Activated CD8-positive, alpha-beta T cell treated with anti-CD3 and anti-CD28 coated beads for 36 hours (primary cell): Measurements from ENCODE around the gene GNB2. TPM values are rescaled to one million over a fixed set of nuclear protein-coding genes. Genes with fewer than 3 reads are reported as not detected.

Experiments used
- ATAC-seq: fragments of 200-7000 bp; cut with Tn5 transposase; one replicate; pipeline ENCODE4 v1.10.0; 2021; ENCODE audit warnings: mild to moderate bottlenecking, moderate library complexity
- CTCF ChIA-PET: fragments of 350-600 bp; sonication (Branson Sonifier 250); formaldehyde crosslinking; loops from one replicate; lab custom pipeline; 2021; ENCODE audit warnings: antibody characterized with exemption; lab: Charles Lee
- POLR2A ChIA-PET: fragments of 350-600 bp; sonication (Branson Sonifier 250); formaldehyde crosslinking; loops from one replicate; lab custom pipeline; 2021; ENCODE audit warnings: antibody characterized with exemption; lab: Charles Lee
- DNase-seq: peaks from one replicate; pipeline ENCODE4 v3.0.0-alpha.2; 2020
- H3K27ac Mint-ChIP-seq: one replicate; pipeline ENCODE4 v1.8.0; 2021; ENCODE audit warnings: mild to moderate bottlenecking, mixed read lengths
- H3K27me3 Mint-ChIP-seq: one replicate; pipeline ENCODE4 v1.8.0; 2021; ENCODE audit warnings: mixed read lengths
- H3K36me3 Mint-ChIP-seq: one replicate; pipeline ENCODE4 v1.8.0; 2021; ENCODE audit warnings: low read depth, mixed read lengths
- H3K4me1 Mint-ChIP-seq: one replicate; pipeline ENCODE4 v1.8.0; 2021; ENCODE audit warnings: low read depth, mixed read lengths
- H3K4me3 Mint-ChIP-seq: one replicate; pipeline ENCODE4 v1.8.0; 2021; ENCODE audit warnings: mild to moderate bottlenecking, moderate library complexity, mixed read lengths
- H3K9me3 Mint-ChIP-seq: one replicate; pipeline ENCODE4 v1.8.0; 2021; ENCODE audit warnings: mixed read lengths
- intact Hi-C: fragments of 100-400 bp; cut with micrococcal nuclease; formaldehyde crosslinking; loops from one replicate; pipeline ENCODE4 v1.10.0; 2022
- total RNA-seq, 2 experiments: library from RNA; stranded (reverse); gene quantifications; one replicate each; pipeline ENCODE4 v1.2.3, GENCODE V29; 2021
- TF ChIP-seq, protein P1 (sequence below): fragments of 200-600 bp; IDR thresholded peaks from one replicate; pipeline ENCODE4 v1.8.0; 2022; ENCODE audit warnings: antibody characterized with exemption, mild to moderate bottlenecking

GNB2 gene
- total RNA-seq, 2 experiments from 2014 or later, result 192 TPM

DNA sequence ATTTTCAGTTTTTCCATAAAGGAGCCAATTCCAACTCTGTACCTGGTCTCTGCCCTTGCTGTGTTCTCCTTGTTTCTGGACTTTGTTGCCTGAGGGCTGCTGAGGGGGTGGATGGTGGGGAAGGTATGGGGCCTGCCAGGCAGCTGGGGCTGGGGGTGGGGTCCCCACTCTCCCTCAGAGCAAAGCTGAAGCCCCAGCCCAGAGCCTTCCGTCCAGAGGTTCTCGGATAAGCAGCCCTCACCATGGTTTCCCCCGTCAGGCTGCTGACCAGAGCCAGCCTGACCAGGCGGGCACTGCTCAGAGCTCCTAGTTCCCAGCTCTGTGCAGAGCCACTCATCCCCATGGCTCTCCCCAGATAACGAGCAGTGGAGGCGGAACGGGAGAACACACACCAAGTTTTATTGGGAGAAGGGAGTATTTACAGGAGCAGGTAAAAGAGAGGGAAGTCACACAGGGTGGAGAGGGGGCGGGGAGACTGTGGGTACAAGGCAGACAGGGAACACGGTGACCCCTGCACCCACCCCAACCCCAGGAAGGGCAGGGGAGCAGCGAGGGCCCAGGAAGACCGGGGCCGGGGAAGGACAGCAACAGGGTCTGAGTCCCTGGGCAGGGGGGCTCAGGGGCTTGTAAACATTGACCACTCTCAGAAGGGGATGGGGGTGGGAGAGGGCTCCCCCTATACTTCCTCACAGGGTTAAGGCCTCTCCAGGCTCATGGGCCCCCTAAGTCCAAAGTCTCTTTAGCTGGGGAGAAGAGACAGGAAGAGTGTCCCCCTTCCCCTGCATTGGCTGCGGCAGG, 5.8 kb downstream of the GNB2 start:
- H3K9me3 Mint-ChIP-seq, result no peaks in the 10 kb centered on the region
- H3K36me3 Mint-ChIP-seq, result peaks cover 31% of the 10 kb centered on the region
- intact Hi-C loops, result loop anchor here (10.0 kb wide), 1 partner anchor 75 kb away; the partner anchor contains the start of gene PCOLCE
- no peak overlapping the region for H3K4me3 Mint-ChIP-seq
- CTCF ChIA-PET, result interaction anchor here (1.1 to 10.9 kb wide), 4 partner anchors 12 to 196 kb away, joined by 3 to 105 read pairs (median 8); partner anchors contain the start of gene POP7
- TF ChIP-seq, protein P1, sequence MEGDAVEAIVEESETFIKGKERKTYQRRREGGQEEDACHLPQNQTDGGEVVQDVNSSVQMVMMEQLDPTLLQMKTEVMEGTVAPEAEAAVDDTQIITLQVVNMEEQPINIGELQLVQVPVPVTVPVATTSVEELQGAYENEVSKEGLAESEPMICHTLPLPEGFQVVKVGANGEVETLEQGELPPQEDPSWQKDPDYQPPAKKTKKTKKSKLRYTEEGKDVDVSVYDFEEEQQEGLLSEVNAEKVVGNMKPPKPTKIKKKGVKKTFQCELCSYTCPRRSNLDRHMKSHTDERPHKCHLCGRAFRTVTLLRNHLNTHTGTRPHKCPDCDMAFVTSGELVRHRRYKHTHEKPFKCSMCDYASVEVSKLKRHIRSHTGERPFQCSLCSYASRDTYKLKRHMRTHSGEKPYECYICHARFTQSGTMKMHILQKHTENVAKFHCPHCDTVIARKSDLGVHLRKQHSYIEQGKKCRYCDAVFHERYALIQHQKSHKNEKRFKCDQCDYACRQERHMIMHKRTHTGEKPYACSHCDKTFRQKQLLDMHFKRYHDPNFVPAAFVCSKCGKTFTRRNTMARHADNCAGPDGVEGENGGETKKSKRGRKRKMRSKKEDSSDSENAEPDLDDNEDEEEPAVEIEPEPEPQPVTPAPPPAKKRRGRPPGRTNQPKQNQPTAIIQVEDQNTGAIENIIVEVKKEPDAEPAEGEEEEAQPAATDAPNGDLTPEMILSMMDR, result no peak
- peaks cover 32% of the 10 kb centered on the region for H3K4me1 Mint-ChIP-seq
- no peak for ATAC-seq
- H3K27ac Mint-ChIP-seq, result peak overlapping the region; percentile 63
- POLR2A ChIA-PET, result interaction anchor here (1.3 to 7.7 kb wide), 3 partner anchors 12 to 47 kb away, joined by 3 to 94 read pairs (median 3); partner anchors contain the start of gene GIGYF1
- H3K27me3 Mint-ChIP-seq, result no peaks in the 10 kb centered on the region
- DNase-seq, result no peak

DNA sequence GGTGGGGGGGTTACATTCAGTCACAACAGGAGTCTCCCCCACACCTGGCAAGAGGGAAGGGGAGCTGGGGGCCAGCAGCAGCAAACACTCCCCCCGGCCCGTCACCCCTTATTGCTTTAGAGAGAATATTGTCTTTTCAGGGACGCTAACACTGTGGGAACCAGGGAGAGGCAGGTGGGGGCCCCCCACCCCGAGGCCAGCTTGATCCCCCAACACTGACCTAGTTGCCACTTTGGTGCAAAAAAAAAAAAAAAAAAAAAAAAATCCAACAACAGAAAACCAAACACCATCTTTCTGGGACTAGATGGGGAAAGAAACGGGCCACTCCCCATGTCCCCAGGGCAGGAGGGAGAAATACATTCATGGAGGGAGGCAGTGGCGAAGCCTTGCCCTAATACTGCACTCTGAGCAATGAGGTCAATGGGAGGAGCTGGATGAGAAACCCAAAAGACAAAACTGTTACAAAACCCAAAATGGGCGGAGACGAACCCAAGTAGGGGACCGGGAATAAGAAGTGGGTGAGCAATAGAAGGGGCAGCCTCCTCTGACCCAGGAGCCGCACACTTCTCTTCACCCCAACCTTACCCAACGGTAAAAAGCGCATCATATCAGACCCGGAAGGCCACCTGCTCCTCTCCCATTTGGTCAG, 6.5 kb downstream of the GNB2 start:
- Mint-ChIP-seq H3K27ac (peak overlapping the region; percentile 42), H3K9me3 (no peaks in the 10 kb centered on the region), H3K4me1 (peaks cover 32% of the 10 kb centered on the region), H3K4me3 (no peak overlapping the region), H3K27me3 (no peaks in the 10 kb centered on the region), H3K36me3 (peaks cover 31% of the 10 kb centered on the region)
- ATAC-seq (no peak), DNase-seq (no peak)
- intact Hi-C loops, result loop anchor here (10.0 kb wide), 1 partner anchor 75 kb away; the partner anchor contains the start of gene PCOLCE
- CTCF ChIA-PET, result interaction anchor here (0.7 to 10.9 kb wide), 5 partner anchors 11 to 197 kb away, joined by 3 to 105 read pairs (median 4); partner anchors contain the start of gene MOSPD3
- POLR2A ChIA-PET, result interaction anchor here (0.8 to 7.7 kb wide), 5 partner anchors 11 to 54 kb away, joined by 3 to 94 read pairs (median 3); partner anchors contain the start of gene GIGYF1
- TF ChIP-seq, protein P1, result no peak

DNA sequence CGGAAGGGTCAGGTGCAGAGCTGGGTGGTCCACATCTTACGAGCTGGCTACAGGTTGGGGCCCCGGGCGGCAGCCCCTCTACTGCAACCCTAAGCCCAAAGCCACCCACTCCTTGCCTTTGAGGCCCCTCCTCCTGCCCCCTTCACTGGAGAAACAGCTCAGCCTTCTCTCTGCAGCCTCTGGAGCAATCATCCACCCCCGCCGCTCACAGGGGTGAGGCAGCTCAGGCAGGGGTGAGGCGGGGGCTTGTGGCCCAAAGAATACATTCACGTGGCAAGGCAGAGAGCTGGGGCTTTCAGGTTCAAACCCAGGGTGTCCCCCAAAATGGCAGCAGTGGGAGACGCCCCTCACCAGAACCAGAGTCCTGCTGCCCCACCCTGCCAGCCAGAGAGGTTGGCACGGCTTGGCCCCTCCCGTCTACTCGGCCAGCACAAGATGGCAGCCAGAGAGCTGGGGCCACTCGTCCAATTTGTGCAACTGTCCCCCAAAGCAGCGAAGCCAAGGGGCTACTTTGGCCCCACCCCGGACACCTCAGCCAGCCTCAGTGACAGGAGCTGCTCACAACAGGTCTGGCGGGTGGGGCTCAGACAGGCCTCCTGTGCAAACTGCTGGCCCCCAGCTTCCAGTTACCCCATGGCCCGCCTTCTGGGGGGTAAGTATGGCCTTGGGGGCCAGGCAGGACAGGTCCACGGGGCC, 7.2 kb downstream of the GNB2 start:
- peaks cover 34% of the 10 kb centered on the region for H3K36me3 Mint-ChIP-seq
- intact Hi-C loops, result no loop called here
- POLR2A ChIA-PET, result interaction anchor here (0.8 to 7.7 kb wide), 6 partner anchors 10 to 54 kb away, joined by 3 to 94 read pairs (median 3); partner anchors contain the start of gene GIGYF1
- H3K27me3 Mint-ChIP-seq, result no peaks in the 10 kb centered on the region
- H3K4me1 Mint-ChIP-seq, result peaks cover 32% of the 10 kb centered on the region
- ATAC-seq, result no peak
- CTCF ChIA-PET, result interaction anchor here (0.7 to 10.9 kb wide), 5 partner anchors 10 to 198 kb away, joined by 3 to 105 read pairs (median 4); partner anchors contain the start of gene MOSPD3
- DNase-seq, result peak; percentile 18
- peak overlapping the region; percentile 42 for H3K27ac Mint-ChIP-seq
- H3K9me3 Mint-ChIP-seq, result no peaks in the 10 kb centered on the region
- TF ChIP-seq, protein P1, result no peak
- H3K4me3 Mint-ChIP-seq, result no peak overlapping the region

DNA sequence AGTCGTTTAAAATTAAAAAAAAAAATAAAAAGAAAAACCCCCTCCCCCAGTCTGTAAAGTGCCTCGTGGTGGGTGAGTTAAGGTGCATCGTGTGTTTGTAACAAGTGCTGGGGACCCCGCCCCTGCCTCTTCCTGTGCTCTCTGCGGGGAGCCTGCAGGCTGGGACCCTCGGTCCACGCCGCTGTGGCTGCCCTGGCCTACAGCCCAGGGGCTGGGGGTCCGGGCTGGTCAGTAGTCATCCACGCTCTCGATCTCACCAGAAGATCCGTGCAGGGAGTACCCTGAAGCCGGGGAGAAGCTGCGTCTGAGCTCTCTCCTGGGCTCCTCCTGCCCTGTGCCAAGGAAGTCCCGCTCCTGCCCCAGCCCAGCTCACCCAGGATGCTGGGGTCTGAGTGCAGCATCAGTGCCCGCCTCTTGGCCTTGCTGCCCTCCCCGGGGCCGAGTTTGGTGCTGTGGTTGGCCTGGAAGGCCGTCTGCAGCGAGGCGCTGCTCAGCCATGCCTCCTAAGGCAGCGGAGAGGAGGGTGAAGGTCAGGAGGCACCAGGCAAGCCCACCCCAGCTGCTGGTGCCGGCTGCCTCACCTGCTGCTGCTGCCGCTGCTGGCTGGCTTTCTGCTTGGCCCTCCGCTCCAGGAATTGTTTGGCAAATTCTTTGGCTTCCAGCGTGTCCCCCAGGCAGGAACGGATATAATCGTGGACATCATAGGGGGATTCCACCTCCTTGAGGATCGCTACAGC, 8.1 kb downstream of the GNB2 start:
- ATAC-seq (no peak), DNase-seq (no peak)
- peaks cover 29% of the 10 kb centered on the region for H3K4me1 Mint-ChIP-seq
- TF ChIP-seq, protein P1, result no peak
- ChIA-PET CTCF (interaction anchor here (1.6 to 10.9 kb wide), 3 partner anchors 9 to 98 kb away, joined by 3 to 105 read pairs (median 9); no protein-coding TSS in a partner anchor), POLR2A (interaction anchor here (0.8 to 7.7 kb wide), 5 partner anchors 10 to 69 kb away, joined by 3 to 94 read pairs (median 5); partner anchors contain the start of genes GIGYF1 and MOSPD3)
- peak overlapping the region; percentile 38 for H3K27ac Mint-ChIP-seq
- no peaks in the 10 kb centered on the region for H3K27me3 Mint-ChIP-seq
- intact Hi-C loops, result no loop called here
- peaks cover 30% of the 10 kb centered on the region for H3K36me3 Mint-ChIP-seq
- no peaks in the 10 kb centered on the region for H3K9me3 Mint-ChIP-seq
- H3K4me3 Mint-ChIP-seq, result no peak overlapping the region
